ENCODE measurements around the gene TRIM25.

DNA sequence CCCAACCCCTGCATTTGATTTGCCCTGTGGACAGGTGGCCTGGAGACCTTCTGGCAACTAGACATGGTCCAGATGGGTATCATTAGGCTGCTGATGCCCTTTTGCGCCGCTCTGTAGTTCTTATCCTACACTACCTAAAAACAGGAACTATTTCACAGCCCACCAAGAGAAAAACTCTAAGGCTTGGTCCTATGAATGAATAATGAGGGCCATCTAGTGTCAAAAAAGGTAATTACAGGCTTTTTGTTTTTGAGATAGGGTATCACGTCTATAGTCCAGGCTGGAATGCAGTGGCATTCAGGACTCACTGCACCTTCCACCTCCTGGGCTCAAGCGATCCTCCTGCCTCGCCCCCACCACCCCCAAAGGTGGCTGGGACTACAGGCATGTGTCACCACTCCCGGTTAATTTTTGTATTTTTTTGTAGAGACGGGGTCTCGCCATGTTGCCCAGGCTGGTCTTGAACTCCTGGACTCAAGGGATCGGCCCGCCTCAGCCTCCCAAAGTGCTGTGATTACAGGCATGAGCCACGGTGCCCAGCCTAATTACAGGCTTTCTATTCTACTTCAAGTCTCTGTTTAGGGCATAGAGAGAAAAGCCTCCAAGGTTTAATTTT, 26.1 kb upstream of the TRIM25 start:
- TF ChIP-seq, protein P1, sequence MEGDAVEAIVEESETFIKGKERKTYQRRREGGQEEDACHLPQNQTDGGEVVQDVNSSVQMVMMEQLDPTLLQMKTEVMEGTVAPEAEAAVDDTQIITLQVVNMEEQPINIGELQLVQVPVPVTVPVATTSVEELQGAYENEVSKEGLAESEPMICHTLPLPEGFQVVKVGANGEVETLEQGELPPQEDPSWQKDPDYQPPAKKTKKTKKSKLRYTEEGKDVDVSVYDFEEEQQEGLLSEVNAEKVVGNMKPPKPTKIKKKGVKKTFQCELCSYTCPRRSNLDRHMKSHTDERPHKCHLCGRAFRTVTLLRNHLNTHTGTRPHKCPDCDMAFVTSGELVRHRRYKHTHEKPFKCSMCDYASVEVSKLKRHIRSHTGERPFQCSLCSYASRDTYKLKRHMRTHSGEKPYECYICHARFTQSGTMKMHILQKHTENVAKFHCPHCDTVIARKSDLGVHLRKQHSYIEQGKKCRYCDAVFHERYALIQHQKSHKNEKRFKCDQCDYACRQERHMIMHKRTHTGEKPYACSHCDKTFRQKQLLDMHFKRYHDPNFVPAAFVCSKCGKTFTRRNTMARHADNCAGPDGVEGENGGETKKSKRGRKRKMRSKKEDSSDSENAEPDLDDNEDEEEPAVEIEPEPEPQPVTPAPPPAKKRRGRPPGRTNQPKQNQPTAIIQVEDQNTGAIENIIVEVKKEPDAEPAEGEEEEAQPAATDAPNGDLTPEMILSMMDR (IDR thresholded peaks at IDR 0.05; ENCODE audit: insufficient read depth, low read depth, low read length) = peak; percentile 71
- no peak for TF ChIP-seq EZH2 (IDR thresholded peaks at IDR 0.05; ENCODE audit: insufficient read depth, low read length)

Measured in astrocyte (in vitro differentiated cells and primary cell).